ENCODE data around the gene IGSF23.
A peak's percentile ranks its signal among the peaks of the same experiment; 100 is the strongest.
"Not testable (repeated sequence)": the region's sequence is repeated elsewhere in the genome, so short reads cannot be mapped to it uniquely, and the experiment has no call there.

The IGSF23 gene

DNA sequence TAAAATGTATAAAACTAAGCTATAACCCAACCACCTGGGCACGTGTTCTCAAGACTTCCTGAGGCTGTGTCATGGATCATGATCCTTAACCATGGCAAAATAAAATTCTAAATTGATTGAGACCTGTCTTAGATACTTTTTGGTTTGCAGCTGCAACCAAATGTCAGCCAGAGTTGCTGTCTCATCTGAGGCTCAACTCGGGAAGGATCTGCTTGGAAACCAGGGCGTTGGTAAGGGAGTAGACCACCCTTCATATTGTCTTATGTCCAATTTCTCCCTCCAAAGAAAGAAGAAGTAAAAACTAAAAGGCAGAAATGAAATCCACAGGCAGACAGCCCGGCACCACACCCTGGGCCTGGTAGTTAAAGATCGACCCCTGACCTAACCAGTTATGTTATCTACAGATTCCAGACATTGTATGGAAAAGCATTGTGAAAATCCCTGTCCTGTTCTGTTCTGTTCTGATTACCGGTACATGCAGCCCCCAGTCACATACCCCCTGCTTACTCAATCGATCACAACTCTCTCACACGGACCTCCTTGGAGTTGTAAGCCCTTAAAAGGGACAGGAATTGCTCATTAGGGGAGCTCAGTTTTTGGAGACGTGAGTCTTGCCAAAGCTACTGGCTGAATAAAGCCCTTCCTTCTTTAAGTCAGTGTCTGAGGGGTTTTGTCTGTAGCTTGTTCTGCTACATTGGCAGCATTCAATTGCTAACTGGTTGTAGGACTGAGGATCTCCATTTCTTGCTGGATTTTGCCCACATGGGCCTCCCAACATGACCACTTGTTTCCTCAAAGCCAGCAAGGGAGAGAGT, 22.9 kb upstream of the IGSF23 start:
- peaks cover under 1% of the 10 kb centered on the region for H3K9me3 ChIP-seq (ENCODE audit: insufficient read depth, low read depth, low read length)
- H3K18ac ChIP-seq (ENCODE audit: low read length): no peak overlapping the region
- peaks cover 11 to 25% of the 10 kb centered on the region in 2 experiments for H3K4me1 ChIP-seq (ENCODE audit: control insufficient read depth in 1 of 2, insufficient read depth in 2 of 2, low read length in 2 of 2)
- peak overlapping the region; percentile 89 for H2BK120ac ChIP-seq (ENCODE audit: insufficient read depth, low read length, poor library complexity)
- H3K14ac ChIP-seq (ENCODE audit: low read length): peak overlapping the region; percentile 91
- WGBS (ENCODE audit: extremely low coverage, insufficient coverage, insufficient read length): no CpG with 5 or more reads among the region's 9 CpGs
- no peak overlapping the region for H2AFZ ChIP-seq (ENCODE audit: insufficient read depth, low read length, poor library complexity)
- no peak overlapping the region for H3K23ac ChIP-seq (ENCODE audit: low read length)
- peaks cover 2% of the 10 kb centered on the region for H3K79me2 ChIP-seq (ENCODE audit: control insufficient read depth, insufficient read depth, low read length, poor library complexity)
- H3K36me3 ChIP-seq (ENCODE audit: control insufficient read depth in 1 of 2, insufficient read depth in 2 of 2, low read length in 2 of 2): no peaks in the 10 kb centered on the region
- peak overlapping the region; percentile 89 for H2BK5ac ChIP-seq (ENCODE audit: low read depth, low read length, poor library complexity)
- H2BK12ac ChIP-seq (ENCODE audit: low read length): peak overlapping the region; percentile 88
- peak; percentile 65 to 73 for DNase-seq
- H3K27me3 ChIP-seq (ENCODE audit: insufficient read depth, low read length): no peaks in the 10 kb centered on the region
- peaks cover 20% of the 10 kb centered on the region for H3K79me1 ChIP-seq (ENCODE audit: low read length)
- peak overlapping the region; percentile 92 for H3K27ac ChIP-seq (ENCODE audit: low read depth, low read length)
- peak overlapping the region; percentile 42 for H4K8ac ChIP-seq (ENCODE audit: low read depth, low read length)
- H4K12ac ChIP-seq (ENCODE audit: low read depth, low read length): no peak overlapping the region
- H4K91ac ChIP-seq (ENCODE audit: low read depth, low read length): peak overlapping the region; percentile 89
- H3K4ac ChIP-seq (ENCODE audit: low read depth, low read length): peak overlapping the region; percentile 58
- H3K4me2 ChIP-seq (ENCODE audit: low read length): peak overlapping the region; percentile 31
- no peak overlapping the region for H2AK5ac ChIP-seq (ENCODE audit: low read length)
- no peak overlapping the region for H3K4me3 ChIP-seq (ENCODE audit: low read depth, low read length)
- no peak overlapping the region for H3K9ac ChIP-seq (ENCODE audit: low read length)

- H2BK120ac ChIP-seq (ENCODE audit: insufficient read depth, low read length, poor library complexity): peak overlapping the region; percentile 89
- H3K79me2 ChIP-seq (ENCODE audit: control insufficient read depth, insufficient read depth, low read length, poor library complexity); H3K4me2 ChIP-seq (ENCODE audit: low read length); H3K9ac ChIP-seq (ENCODE audit: low read length); H3K9me3 ChIP-seq (ENCODE audit: insufficient read depth, low read depth, low read length); H3K27me3 ChIP-seq (ENCODE audit: insufficient read depth, low read length); H3K36me3 ChIP-seq (ENCODE audit: control insufficient read depth in 1 of 2, insufficient read depth in 2 of 2, low read length in 2 of 2); H3K23ac ChIP-seq (ENCODE audit: low read length); H3K4me3 ChIP-seq (ENCODE audit: low read depth, low read length); H4K12ac ChIP-seq (ENCODE audit: low read depth, low read length); H2AFZ ChIP-seq (ENCODE audit: insufficient read depth, low read length, poor library complexity): not testable (repeated sequence)
- no CpG with 5 or more reads among the region's 9 CpGs for whole genome bisulfite sequencing (ENCODE audit: extremely low coverage, insufficient coverage, insufficient read length)
- H3K18ac ChIP-seq (ENCODE audit: low read length): peak overlapping the region; percentile 56
- peak overlapping the region; percentile 26 for H4K8ac ChIP-seq (ENCODE audit: low read depth, low read length)
- H4K91ac ChIP-seq (ENCODE audit: low read depth, low read length): peak overlapping the region; percentile 77
- H3K4me1 ChIP-seq (ENCODE audit: control insufficient read depth in 1 of 2, insufficient read depth in 2 of 2, low read length in 2 of 2): peaks cover 11 to 25% of the 10 kb centered on the region in 2 experiments
- peak overlapping the region; percentile 91 for H3K14ac ChIP-seq (ENCODE audit: low read length)
- peak in 1 of 2 donors; percentile 35 for DNase-seq
- peak overlapping the region; percentile 57 for H2AK5ac ChIP-seq (ENCODE audit: low read length)
- peak overlapping the region; percentile 73 for H2BK12ac ChIP-seq (ENCODE audit: low read length)
- H3K27ac ChIP-seq (ENCODE audit: low read depth, low read length): peak overlapping the region; percentile 92
- peaks cover 20% of the 10 kb centered on the region for H3K79me1 ChIP-seq (ENCODE audit: low read length)
- peak overlapping the region; percentile 86 for H2BK5ac ChIP-seq (ENCODE audit: low read depth, low read length, poor library complexity)
- H3K4ac ChIP-seq (ENCODE audit: low read depth, low read length): peak overlapping the region; percentile 42
These were observed 21.9 kb upstream of the IGSF23 start for GRCh38 chr19:44591340-44591993.

DNA sequence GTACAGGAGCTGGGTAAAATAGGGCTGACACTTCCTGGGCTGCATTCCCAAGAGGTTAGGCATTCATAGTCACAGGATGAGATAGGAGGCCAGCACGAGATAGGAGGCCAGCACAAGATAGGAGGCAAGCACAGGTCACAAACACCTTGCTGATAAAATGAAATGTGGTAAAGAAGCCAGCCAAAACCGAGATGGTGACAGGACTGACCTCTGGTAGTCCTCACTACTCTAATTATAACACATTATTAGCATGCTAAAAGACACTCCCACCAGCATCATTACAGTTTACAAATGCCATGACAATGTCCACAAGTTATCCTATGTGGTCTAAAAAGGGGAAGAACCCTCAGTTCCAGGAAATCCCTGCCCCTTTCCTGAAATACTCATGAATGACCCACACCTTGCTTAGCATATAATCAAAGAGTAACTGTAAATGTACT, 20.9 kb upstream of the IGSF23 start:
- Histone ChIP-seq H2AK5ac (ENCODE audit: low read length) (no peak overlapping the region), H4K91ac (ENCODE audit: low read depth, low read length) (peak overlapping the region; percentile 71), H3K14ac (ENCODE audit: low read length) (no peak overlapping the region), H3K18ac (ENCODE audit: low read length) (no peak overlapping the region), H3K27ac (ENCODE audit: low read depth, low read length) (no peak overlapping the region), H2BK120ac (ENCODE audit: insufficient read depth, low read length, poor library complexity) (no peak overlapping the region), H2BK5ac (ENCODE audit: low read depth, low read length, poor library complexity) (no peak overlapping the region), H3K23ac (ENCODE audit: low read length) (no peak overlapping the region), H3K27me3 (ENCODE audit: insufficient read depth, low read length) (no peaks in the 10 kb centered on the region), H3K4me3 (ENCODE audit: low read depth, low read length) (no peak overlapping the region), H3K9me3 (ENCODE audit: insufficient read depth, low read depth, low read length) (no peaks in the 10 kb centered on the region), H3K36me3 (ENCODE audit: control insufficient read depth in 1 of 2, insufficient read depth in 2 of 2, low read length in 2 of 2) (no peaks in the 10 kb centered on the region), H2AFZ (ENCODE audit: insufficient read depth, low read length, poor library complexity) (no peak overlapping the region), H3K4ac (ENCODE audit: low read depth, low read length) (no peak overlapping the region), H3K4me2 (ENCODE audit: low read length) (no peak overlapping the region), H3K79me1 (ENCODE audit: low read length) (peaks cover 20% of the 10 kb centered on the region), H2BK12ac (ENCODE audit: low read length) (peak overlapping the region; percentile 27), H4K12ac (ENCODE audit: low read depth, low read length) (no peak overlapping the region), H3K9ac (ENCODE audit: low read length) (no peak overlapping the region), H3K4me1 (ENCODE audit: control insufficient read depth in 1 of 2, insufficient read depth in 2 of 2, low read length in 2 of 2) (peaks cover 11 to 25% of the 10 kb centered on the region in 2 experiments), H4K8ac (ENCODE audit: low read depth, low read length) (no peak overlapping the region), H3K79me2 (ENCODE audit: control insufficient read depth, insufficient read depth, low read length, poor library complexity) (peaks cover 2% of the 10 kb centered on the region)
- WGBS (ENCODE audit: extremely low coverage, insufficient coverage, insufficient read length): no CpG with 5 or more reads among the region's 2 CpGs
- peak; percentile 92 to 95 for DNase-seq

- H2BK5ac ChIP-seq (ENCODE audit: low read depth, low read length, poor library complexity): no peak overlapping the region
- H3K36me3 ChIP-seq (ENCODE audit: control insufficient read depth in 1 of 2, insufficient read depth in 2 of 2, low read length in 2 of 2): no peaks in the 10 kb centered on the region
- peak overlapping the region; percentile 2 for H3K14ac ChIP-seq (ENCODE audit: low read length)
- peak overlapping the region; percentile 83 for H4K91ac ChIP-seq (ENCODE audit: low read depth, low read length)
- peak overlapping the region; percentile 70 for H2BK120ac ChIP-seq (ENCODE audit: insufficient read depth, low read length, poor library complexity)
- no peak overlapping the region for H3K27ac ChIP-seq (ENCODE audit: low read depth, low read length)
- no peak for DNase-seq
- no peak overlapping the region for H2AK5ac ChIP-seq (ENCODE audit: low read length)
- H3K79me1 ChIP-seq (ENCODE audit: low read length): peaks cover 20% of the 10 kb centered on the region
- no CpG with 5 or more reads among the region's 1 CpG for WGBS (ENCODE audit: extremely low coverage, insufficient coverage, insufficient read length)
- no peak overlapping the region for H3K4me3 ChIP-seq (ENCODE audit: low read depth, low read length)
- H3K79me2 ChIP-seq (ENCODE audit: control insufficient read depth, insufficient read depth, low read length, poor library complexity): peaks cover 2% of the 10 kb centered on the region
- no peaks in the 10 kb centered on the region for H3K9me3 ChIP-seq (ENCODE audit: insufficient read depth, low read depth, low read length)
- no peak overlapping the region for H4K12ac ChIP-seq (ENCODE audit: low read depth, low read length)
- no peak overlapping the region for H3K4me2 ChIP-seq (ENCODE audit: low read length)
- no peak overlapping the region for H3K18ac ChIP-seq (ENCODE audit: low read length)
- H3K27me3 ChIP-seq (ENCODE audit: insufficient read depth, low read length): no peaks in the 10 kb centered on the region
- peak overlapping the region; percentile 7 for H2BK12ac ChIP-seq (ENCODE audit: low read length)
- H4K8ac ChIP-seq (ENCODE audit: low read depth, low read length): no peak overlapping the region
- no peak overlapping the region for H2AFZ ChIP-seq (ENCODE audit: insufficient read depth, low read length, poor library complexity)
- no peak overlapping the region for H3K9ac ChIP-seq (ENCODE audit: low read length)
- no peak overlapping the region for H3K4ac ChIP-seq (ENCODE audit: low read depth, low read length)
- peaks cover 11 to 25% of the 10 kb centered on the region in 2 experiments for H3K4me1 ChIP-seq (ENCODE audit: control insufficient read depth in 1 of 2, insufficient read depth in 2 of 2, low read length in 2 of 2)
- H3K23ac ChIP-seq (ENCODE audit: low read length): no peak overlapping the region
These were observed 20.1 kb upstream of the IGSF23 start for GRCh38 chr19:44593294-44593693.
